ENCODE measurements around the gene UTF1.

Gene UTF1

GRCh38 chr10:133230044-133230361 lies at the start of gene UTF1:
Gene UTF1 (plus strand): TSS chr10:133230217. CDS start chr10:133230289, 72 bp downstream.
- no peak for DNase-seq

GRCh38 chr10:133180965-133181639 lies 48.9 kb upstream of the UTF1 start:
- no peak for DNase-seq

GRCh38 chr10:133182190-133182589 lies 47.8 kb upstream of the UTF1 start:
- no peak for DNase-seq

GRCh38 chr10:133182791-133183645 lies 47.0 kb upstream of the UTF1 start:
- DNase-seq: no peak

- DNase-seq: no peak
Measured at GRCh38 chr10:133183646-133184378, 46.2 kb upstream of the UTF1 start.

- DNase-seq: no peak
Measured at GRCh38 chr10:133184591-133185244, 45.3 kb upstream of the UTF1 start.

- no peak for DNase-seq
Measured at GRCh38 chr10:133185421-133185820, 44.6 kb upstream of the UTF1 start.

GRCh38 chr10:133185916-133186315 lies 44.1 kb upstream of the UTF1 start:
- no peak for DNase-seq

GRCh38 chr10:133186416-133187090 lies 43.5 kb upstream of the UTF1 start:
- no peak for DNase-seq

GRCh38 chr10:133187091-133187905 lies 42.7 kb upstream of the UTF1 start:
- no peak for DNase-seq

- DNase-seq: no peak
Measured at GRCh38 chr10:133187906-133188681, 41.9 kb upstream of the UTF1 start.

GRCh38 chr10:133189256-133189655 lies 40.8 kb upstream of the UTF1 start:
- no peak for DNase-seq

GRCh38 chr10:133189726-133190125 lies 40.3 kb upstream of the UTF1 start:
- no peak for DNase-seq

GRCh38 chr10:133190225-133190624 lies 39.8 kb upstream of the UTF1 start:
- no peak for DNase-seq

- DNase-seq: no peak
Measured at GRCh38 chr10:133191651-133192050, 38.4 kb upstream of the UTF1 start.

- DNase-seq: no peak
Measured at GRCh38 chr10:133194151-133194550, 35.9 kb upstream of the UTF1 start.

- DNase-seq: no peak
Measured at GRCh38 chr10:133195096-133195495, 34.9 kb upstream of the UTF1 start.

GRCh38 chr10:133195611-133196010 lies 34.4 kb upstream of the UTF1 start:
- DNase-seq: no peak

- DNase-seq: no peak
Measured at GRCh38 chr10:133196221-133196915, 33.6 kb upstream of the UTF1 start.
